SK-N-DZ (cell line): ENCODE results near the gene APOO.
"Not testable (repeated sequence)": the region's sequence is repeated elsewhere in the genome, so short reads cannot be mapped to it uniquely, and the experiment has no call there.

Experiments used
- DNase-seq: peaks from one replicate; pipeline ENCODE4 v3.0.0-alpha.2; 2015; ENCODE audit warnings: low spot score

The APOO gene

GRCh38 chrX:23861215-23861896 is 46.4 kb downstream of the APOO start:
- DNase-seq, result no peak

GRCh38 chrX:23859238-23859637 is 48.5 kb downstream of the APOO start:
- not testable (repeated sequence) for DNase-seq

DNA sequence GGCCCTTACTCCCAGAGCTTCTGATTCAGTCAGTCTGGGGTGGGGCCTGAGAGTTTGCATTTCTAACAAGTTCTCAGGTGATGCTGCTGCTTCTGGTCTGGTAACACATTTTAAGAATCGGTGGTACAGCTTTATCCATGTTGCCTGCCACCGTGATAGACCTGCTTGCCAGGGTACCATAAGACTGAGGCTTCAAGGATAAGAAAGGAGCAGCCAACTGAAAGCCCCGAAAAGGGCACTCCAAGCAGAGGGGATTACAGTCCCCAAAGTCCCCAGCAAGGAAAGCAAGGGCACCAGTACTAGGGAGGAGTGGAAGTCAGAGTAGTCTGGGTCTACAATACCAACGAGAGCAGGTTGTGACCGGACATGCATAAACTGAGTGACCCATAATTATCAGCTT is 49.8 kb downstream of the APOO start:
- no peak for DNase-seq

DNA sequence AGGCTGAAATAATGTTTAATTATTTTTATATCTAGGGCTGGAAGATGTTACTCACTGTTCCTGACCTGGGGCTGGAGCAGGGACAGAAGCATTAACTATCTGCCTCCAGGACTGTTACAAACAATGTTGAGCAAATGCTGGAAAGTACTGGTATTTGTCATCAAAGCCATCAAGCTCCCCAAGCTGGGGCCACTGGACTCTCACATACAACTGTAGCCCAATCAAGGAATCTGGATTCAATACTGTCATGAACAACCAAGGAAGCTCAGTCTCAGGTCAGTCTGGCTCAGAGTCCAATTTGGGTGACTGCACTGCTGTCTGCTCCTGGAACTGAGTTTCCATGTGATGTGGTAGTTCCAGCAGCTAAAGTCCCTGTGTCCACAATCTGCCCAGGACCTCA is 50.4 kb downstream of the APOO start:
- no peak for DNase-seq

GRCh38 chrX:23855569-23855968 is 52.2 kb downstream of the APOO start:
- no peak for DNase-seq

DNA sequence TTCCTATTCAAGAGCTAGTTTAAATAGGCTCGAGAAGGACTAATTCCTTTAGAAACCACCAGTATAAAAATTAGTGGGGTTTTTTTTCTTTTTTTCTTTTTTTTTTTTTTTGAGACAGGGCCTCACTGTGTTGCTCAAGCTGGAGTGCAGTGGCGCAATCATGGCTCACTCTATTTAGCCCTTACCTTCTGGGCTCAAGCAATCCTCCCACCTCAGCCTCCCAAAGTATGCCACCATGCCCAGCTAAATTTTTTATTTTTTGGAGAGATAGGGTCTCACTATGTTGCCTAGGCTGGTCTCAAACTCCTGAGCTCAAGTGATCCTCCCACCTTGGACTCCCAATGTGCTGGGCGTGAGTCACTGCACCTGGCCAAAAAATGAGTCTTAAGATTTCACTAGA is 52.8 kb downstream of the APOO start:
- DNase-seq, result no peak

DNA sequence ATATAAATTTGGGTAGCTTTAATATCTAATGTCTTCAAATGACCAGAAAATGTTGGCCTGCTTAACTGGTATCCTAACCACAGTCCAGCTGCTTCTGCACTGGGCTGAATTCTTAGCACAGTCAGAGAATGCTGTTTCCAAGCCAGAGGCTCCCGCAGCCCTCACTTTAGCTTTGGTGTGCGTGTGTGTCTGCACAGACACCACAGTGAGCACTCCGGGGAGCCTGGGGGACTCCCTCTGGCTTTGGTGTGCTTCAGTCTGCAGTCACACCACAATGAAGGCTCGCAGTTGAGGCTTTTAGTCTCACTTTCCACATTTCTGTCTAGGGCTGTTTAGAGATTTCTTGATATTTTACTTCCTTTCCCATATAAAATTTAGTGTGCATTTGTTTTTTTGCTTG is 53.6 kb downstream of the APOO start:
- no peak for DNase-seq

- no peak for DNase-seq
These were observed 56.2 kb downstream of the APOO start for GRCh38 chrX:23851544-23851943.

DNA sequence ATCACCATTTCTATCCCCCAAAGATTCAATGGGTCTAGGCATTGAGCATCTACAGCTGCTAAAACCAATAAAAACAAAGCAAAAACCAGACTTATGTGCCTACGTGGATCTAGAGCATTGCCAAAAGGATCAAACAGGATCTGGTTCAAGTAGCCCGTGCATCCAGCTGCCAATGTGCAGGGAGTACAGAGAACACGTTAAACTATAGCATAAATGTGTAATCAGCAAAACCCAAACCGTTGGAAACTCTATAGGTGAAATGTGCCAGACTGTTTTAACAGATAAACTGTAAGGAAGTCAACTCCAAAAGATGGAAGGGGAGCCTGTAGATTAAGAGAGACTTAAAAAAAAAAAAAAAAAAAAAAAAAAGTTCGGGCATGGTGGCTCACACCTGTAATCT is 58.5 kb downstream of the APOO start:
- DNase-seq, result no peak

- no peak for DNase-seq
These were observed 62.4 kb downstream of the APOO start for GRCh38 chrX:23845351-23845817.

DNA sequence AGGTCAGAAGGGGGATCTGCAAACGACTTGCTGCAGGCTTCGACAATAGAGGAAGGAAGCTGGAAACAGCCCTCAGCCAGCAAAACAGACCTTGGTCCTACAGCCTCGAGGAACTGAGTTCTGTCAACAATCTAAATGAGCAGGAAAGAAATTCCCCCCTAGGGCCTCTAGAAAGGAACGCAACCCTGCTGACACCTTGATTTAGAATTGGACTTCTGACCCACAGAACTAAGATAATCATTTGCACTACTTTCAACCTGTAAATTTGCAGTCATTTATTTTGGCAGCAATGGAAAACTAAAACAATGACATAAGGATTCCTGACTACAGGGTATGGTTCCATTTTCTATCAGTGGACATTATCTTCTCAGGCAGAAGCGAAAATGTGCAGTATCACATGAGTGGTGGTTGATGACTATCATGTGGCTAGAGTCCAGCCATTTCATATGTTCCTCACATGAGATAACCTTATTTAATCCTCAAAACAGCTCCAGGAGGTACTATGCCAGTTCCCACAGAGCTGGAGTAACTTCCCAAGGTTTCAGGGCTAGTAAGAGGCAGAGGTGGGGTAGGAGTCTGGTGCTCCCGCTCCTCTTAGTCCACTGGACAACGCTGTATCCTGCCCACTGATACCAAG is 63.1 kb downstream of the APOO start:
- no peak for DNase-seq

DNA sequence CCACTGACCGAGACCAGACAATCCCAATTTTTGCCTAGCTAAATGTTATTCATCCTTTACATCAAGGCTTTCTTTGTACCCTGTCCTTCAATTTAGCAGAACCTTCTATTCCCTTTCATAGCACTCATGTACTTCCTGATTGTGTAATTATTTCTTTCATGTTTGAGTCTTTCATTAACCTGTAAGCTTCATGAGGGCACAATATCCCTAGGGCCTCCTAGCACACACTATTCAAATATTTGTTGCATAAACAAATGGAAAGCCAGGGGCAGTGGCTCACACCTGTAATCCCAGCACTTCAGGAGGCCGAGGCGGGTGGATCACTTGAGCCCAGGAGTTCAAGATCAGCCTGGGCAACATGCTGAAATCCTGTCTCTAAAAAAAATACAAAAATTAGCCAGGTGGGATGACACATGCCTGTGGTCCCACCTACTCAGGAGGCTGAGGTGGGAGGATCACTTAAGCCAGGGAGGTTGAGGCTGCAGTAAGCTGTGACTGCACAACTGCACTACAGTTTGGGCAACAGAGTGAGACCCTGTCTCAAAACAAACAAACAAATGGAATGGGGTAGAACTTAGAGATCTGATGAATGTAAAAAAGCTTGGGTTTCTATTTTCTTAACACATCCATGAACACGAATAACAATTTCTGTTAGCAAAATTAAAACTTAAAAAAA is 65.8 kb downstream of the APOO start:
- DNase-seq, result no peak

DNA sequence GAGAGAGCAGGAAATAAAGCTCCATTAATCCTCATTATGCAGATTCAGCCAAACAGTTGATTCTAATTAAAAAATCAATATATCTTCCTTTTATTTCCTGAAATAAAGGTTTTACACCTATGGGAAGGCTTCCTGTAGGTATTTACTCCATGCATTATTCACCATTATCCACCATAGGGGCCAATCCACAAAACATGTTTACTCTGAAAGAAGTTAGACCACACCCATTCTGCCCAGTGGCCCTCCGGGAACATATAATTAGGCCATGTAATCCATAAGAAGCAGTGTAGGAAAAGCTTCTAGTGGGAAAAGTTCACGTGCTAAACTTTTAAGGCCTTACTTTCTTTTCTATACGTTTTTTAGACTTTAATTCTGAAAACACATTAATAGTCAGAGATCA is 67.1 kb downstream of the APOO start:
- no peak for DNase-seq

DNA sequence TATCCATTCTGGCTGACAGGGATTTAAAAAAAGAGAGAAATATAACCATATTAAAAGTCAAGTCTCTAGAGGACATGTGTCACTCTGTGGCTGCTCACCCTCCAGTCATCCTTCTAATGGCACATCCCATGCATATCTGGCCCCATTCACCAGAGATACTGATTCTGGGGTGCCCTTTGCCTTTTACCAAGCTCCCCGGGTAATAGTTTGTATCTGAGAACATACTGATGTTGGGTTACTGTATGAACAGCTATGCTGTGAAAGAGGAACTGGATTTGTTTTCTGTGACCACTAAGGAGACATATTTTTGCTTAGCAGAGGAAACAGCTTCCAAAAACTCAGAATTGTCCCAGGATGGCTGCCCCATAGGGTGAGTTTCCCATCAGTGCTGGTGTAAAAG is 68.8 kb downstream of the APOO start:
- DNase-seq, result no peak

DNA sequence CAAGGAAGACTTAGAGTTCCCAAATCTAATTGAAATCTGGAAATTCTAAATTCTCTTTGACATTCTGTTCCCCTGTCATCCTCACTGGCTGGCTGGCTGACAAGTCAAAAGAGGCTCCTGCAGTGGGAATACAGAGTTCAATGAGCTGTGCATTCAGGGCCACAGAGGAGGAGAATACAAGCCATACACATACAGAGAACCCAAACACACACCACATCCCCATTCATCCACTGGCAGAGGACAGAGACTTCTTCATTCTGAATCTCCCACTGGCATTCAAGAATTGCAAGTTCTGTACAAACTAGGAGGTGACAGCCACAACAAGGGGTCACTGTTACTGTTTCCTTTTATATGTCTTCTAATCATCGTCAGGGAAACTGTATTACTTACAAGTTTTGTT is 75.0 kb downstream of the APOO start:
- no peak for DNase-seq

DNA sequence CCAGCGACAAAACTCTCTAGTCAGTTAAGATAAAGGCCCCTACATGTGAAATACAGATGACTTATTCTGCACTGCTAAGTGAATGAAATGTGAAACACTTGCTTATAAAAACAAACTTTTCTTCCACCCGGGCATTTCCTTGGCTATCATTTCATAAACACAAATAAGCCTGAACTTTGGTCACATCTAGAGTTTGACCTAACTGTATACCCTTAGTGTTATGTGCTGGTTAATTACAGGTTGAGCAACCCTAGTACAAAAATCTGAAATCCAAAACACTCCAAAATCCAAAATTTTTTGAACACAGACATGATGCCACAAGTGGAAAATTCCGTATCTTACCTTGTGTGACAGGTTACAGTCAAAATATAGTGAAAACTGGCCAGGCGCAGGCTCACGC is 78.9 kb downstream of the APOO start:
- DNase-seq, result no peak

DNA sequence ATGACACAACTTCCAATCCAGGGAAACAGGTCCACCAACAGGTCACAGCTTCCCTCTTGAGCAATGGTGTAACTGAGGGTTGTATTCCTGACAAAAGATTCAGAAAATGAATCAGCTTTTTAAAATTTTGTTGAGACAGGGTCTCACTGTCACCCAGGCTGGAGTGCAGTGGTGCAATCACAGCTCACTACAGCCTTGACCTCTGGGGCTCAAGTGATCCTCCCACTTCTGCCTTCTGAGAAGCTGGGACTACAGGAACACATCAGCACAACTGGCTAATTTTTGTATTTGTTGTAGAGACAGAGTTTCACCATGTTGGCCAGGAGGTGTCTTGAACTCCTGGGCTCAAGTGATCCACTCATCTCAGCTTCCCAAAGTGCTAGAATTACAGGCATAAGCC is 81.1 kb downstream of the APOO start:
- no peak for DNase-seq

DNA sequence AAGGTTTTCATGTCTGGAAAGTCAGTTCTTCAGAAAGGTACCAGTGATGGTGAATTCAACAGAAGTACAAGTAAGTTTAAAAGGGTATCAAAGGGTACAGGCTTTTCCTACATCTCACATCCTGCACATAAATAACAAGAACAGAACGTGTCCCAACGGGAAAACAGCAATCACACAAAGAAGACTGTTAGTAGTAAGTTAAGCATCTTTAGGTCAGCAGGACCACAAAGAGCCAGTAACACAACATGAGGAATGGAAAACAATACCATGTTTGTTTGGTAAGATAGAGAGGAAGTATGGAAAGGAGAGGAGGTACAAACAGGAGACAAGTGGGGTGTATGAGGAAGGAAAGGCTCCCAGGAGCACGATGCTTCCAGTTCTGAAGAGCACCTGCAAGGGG is 81.5 kb downstream of the APOO start:
- DNase-seq, result no peak

DNA sequence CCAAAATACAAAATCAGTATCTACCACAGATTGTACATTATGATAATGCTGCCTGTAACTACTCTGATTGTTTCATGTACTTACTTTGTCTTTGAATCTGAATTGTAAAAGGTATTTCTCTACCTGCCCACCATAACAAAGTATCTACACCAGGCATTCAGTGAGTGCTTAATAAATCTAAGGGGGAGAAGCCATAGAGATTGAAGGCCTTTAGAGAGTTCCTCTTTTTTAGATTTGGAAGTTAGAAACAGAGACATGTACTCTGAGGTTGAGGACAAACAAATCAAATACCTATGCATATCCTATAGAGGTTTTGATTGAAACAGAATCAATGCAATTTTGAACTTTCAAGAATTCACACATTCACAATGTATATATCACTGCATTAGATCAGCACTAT is 82.1 kb downstream of the APOO start:
- DNase-seq, result no peak

DNA sequence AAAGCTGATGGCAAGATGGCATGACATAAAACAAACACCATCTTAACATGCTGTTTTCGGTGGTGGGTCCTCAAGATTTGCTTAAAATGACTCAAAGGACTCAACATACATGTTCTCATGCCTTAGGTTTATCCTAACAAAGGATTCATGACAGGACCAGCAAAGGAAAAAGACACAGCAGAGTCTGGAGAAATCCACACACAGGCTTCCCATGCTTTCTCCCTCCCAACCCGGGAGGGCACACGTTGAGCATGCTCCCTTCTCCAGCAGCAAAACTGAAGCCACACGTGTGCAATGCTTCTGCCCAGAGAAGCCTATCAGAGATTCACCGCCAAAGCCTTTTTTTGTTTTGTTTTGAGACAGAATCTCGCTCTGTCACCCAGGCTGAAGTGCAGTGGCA is 84.9 kb downstream of the APOO start:
- no peak for DNase-seq

DNA sequence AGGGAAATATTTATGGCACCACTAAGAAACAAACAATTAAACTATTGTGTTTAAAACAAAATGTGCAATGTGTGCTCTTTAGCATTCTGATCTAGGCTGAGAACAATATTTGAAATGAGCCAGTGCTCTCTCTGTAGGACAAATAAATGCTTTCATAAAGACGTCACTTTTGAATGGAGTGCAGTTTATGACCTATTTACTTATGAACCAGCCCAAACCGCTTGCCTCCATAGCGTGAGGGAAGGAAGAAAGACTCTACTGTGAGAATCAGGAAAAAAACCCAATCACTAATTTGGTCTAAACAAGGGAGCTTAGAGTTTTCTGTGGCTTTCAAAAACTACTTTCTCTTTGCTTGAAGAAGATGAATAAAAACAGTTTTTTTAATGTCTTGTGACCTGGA is 85.3 kb downstream of the APOO start:
- DNase-seq, result no peak

GRCh38 chrX:23821847-23822246 is 85.9 kb downstream of the APOO start:
- no peak for DNase-seq

- DNase-seq, result no peak
These were observed 87.4 kb downstream of the APOO start for GRCh38 chrX:23820235-23820782.
